Activated CD4-positive, alpha-beta T cell treated with anti-CD3 and anti-CD28 coated beads, Interleukin-2, amount 50 U/mL, for 4 hours (primary cell): Measurements from ENCODE around the gene EXOC4.
"Not testable (repeated sequence)": the region's sequence is repeated elsewhere in the genome, so short reads cannot be mapped to it uniquely, and the experiment has no call there.

Source experiments
- DNase-seq, 2 experiments: peaks; one replicate each; pipeline ENCODE4 v3.0.0-alpha.2; 2020

The EXOC4 gene

DNA sequence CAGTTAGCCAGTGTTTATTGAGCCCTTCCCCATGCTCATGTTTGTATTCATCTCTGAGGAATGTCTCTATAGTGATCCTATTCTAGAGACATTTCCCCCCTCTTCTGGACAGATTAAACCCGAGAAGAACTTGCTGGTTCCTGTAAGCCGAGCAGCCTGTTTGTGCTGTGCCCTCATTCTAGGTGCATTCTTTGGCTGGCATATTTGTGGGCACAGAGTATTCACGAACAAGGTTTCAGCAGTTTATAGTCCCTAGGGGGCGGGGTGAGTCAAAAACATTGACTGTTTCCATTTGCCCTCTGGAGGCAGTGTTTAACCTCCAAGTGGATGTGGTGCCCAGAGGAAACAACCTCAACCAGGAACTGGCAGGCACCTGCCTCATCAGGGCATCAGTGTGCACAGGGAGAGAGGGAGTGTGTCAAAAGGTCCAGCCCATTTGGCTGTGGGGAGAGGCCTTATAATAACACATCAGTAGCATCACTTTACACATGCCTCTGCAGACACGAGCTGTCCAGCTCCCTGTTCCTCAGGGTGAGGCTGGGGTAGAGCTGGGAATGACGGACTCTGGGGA is 600.9 kb downstream of the EXOC4 start:
- DNase-seq = no peak

DNA sequence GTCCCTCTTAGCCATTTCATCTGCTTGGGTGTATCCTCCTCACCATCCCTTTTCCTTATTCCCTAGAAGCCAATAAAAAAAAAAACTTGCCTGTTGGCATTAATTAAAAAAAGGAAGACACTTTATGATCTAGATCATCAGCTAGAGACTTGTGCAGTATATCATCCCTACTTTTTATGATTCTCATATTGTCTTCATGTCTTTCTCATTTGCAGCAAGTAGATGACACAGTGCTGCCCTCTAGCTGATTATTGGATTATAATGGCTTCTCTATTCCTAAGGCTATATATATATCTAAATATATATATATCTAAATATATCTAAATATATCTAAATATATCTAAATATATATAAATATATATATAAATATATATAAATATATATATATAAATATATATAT is 601.9 kb downstream of the EXOC4 start:
- no peak for DNase-seq

DNA sequence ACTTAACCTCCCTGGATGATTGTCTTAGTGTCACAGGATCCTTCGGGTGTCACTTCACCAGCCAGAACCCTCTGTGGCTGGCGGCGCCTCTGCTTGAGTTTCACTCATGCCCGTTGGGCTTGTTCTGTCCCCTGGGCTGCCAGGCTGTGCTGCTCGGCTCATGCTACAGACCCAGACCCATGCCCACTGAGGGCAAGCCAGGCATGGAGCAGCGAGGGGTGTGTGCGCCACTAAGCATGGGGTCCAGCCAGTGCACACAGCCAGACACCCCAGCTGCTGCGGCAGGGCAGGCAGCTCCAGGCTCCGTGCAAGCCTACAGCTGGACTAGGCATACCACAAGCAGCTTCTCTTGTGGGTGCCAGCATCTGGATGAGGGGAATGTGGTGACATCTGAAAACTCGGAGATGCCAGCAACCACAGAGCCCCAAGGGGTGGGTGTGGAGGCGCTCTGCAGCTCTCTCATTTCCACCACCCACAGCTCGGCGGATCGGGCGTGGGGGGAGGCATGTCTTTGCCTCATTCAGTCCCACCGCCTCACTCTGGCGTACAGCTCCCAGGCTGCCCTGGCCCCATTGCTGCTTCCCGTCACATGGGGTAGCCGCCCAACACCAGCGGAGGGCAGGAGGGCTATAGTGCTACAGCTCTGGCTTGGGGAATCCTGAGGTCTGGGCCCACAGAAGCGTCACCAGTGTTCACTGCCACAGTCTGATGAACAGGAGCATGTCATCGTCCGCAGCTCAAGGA is 604.7 kb downstream of the EXOC4 start:
- no peak for DNase-seq

DNA sequence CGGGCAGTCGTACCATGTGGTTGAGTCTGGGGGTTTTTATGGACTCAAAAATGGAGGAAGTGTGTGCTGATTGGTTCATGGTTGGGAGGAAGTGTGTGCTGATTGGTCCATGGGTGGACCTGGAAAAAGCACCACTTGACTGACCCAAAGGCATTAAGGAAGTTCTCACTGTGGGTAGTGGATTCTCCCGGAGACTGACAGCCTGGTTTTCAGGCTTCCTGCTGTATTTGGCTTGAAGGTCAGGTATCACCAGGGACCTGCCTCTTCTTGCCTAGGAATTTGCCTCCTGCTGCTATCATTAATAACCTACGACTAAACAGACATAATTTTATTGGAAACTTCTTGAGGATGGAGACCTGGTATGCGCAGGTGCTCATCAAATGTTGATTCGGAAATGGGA is 605.4 kb downstream of the EXOC4 start:
- DNase-seq = no peak

DNA sequence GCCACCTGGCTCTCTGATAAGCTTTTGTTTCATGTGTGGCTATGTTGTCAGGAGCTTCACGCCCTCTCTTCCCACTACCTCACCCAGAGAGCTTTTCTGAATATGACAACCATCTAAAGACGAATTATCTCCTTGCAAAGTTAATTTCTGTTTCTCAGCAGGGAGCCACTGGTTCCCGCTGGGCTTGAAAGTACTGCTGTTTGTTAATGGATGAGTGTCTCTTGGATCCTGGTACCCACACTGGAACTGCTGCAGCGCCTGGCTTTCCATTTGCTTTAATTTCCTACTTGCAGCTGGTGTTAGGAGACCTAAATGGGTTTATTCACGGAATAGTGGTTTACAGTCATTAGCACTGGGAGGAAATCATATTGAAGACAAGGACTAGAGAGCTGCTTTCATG is 606.4 kb downstream of the EXOC4 start:
- no peak for DNase-seq

DNA sequence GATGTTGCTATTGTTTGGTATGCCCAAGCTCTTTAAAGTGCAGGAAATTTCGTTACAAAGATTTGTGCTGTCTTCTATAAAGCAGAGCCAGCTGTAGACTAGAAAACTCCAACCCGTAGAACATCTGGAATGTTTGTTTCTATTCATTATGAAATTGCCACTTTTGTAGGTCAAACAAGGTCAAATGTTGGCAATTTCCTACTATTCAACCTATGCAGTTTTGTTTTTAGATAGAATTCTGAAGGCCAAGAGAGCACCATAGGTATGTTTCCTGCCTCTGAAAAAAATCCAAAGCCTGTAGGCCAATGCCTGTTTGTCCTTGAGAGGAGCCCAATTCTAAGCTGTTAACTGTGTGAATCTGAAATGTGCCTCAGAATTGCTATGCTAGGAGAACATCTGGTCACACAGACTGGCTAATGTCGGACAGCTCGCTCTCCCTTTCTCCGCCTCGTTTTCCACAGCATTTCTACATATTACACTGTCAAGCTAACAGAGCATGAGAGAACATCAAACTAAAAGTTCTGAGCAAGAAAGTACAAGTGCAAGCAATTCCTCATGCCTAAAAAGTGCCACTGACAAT is 607.1 kb downstream of the EXOC4 start:
- no peak for DNase-seq

DNA sequence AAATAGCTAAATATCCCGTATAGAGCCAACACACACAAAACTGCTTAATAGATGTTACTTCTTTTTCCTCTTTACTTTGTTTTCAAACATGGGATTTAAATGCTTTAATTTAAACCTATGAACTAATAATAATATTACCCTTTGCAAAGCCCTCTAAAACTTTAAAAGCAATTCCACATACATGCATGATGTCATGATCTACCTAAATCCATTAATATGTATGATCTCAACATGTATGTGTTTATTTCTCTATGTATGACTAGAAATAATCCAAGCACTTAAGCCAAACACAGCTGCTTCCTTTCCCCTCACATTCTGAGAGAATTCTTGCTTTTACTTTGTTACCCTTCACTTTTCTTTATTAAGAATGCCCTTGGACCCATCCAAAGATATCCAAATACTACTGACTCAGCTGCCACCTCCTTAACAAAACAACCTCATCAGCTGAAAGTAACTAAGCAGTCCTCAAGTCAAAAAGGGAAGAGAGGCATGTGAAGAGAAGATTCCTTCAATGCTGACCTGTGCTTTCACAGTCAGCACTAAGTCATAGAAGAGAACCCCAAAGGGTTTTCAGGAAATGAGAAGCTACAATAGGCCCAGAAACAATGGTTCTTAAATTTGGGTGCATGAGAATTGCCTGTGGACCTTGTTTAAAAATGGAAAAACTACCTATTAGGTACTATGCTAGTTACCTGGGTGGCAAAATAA is 607.9 kb downstream of the EXOC4 start:
- no peak for DNase-seq

DNA sequence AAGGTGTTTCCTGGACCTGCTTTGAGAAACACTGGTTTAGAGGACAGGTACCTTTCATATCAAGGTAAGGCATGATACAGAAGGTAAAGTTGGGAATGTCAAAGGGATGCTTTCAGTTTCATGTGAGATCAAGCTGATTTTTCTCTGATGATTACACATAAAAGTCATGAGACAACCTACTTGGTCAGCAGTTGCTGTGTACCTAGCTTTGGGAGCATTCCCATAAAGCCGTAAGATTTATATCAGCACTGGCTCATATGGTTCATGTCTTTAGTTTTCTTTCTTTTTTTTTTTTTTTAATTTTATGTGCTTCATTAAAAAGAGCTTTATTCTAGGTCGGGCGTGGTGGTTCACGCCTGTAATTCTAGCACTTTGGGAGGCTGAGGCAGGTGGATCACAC is 609.0 kb downstream of the EXOC4 start:
- DNase-seq = no peak

DNA sequence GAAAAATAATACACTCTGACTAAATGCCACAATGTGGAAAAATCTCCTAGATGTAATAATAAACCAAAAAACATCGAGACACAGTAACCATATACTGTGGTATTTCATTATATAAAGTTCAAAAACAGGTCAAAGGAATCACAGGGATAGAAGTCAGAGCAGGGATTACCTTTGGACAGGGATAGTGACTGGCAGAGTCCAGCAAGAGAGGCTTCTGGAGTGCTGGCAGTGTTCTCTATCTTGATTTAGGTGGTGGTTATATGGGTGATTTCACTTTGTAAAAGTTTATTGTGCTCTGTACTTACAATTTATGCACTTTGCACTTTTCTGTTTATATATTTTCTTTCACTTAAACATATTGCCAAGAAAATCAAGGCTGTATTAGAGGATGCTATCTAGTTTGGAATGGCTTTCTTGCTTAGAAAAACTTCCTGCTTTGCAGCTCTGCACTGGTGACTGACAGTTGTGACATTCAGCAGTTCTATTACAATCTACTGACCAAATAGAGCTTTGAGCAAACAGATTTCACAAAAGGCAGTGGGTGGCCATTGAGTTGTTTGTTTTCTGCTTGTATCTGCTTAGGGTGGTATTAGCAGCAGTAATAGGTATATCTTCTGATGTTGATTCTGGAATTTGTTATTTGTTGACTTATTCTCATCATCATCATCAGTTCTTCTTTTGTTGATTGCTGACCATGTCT is 610.6 kb downstream of the EXOC4 start:
- DNase-seq = no peak

DNA sequence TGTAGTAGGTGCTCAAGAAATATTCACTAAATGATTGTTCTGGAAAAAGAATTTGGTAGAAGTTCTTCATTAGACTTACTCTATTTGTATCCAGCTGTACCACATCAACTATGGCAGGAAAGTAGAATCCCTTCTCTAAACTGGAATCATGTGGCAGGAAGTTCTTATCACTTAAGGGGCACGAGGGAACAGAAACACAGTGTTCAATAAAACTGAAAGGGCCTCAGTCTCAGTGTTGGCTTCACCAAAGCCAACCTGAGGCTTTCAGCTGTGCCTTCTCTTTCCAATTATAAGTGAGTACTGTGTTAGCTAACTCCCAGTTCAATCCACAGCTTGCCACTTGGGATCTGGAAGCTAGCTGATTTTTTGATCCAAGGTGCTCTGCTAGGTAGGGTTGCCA is 616.7 kb downstream of the EXOC4 start:
- DNase-seq = no peak

DNA sequence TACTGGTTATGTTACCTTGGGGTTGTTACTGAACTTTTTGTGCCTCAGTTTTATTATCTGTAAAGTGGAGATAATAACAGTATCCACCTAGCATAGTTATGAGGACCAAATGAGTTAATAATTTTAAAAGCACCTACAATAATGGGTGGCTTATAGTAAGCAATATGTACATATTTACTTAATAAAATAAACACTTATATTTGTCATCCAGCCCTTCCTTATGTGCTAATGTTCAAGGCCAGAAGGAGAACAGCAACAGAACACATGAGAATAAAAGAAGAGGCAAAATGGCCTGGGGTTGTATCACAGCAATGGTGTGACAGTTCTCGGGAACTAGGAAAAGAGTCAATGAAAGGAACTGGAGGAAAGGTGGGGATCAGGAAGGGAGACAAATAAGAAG is 618.9 kb downstream of the EXOC4 start:
- no peak for DNase-seq

DNA sequence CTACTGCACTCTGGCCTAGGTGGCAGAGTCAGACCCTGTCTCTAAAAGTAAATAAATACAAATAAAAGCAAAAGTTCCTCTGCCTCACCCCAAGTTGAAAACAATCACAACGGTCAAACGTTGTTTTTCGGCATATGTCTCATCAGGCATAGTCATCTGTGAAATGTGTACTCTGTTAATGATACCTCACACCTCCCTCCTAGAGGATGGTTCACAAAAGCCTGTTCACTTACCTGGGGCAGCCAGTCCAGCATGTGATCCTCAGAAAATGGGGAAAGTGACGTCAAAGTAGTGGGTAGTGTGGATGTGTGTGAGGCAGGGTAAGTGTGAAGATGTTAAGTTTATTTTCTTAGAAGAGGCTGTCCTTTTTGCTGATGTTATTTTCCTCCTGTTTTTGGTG is 620.3 kb downstream of the EXOC4 start:
- DNase-seq = no peak

DNA sequence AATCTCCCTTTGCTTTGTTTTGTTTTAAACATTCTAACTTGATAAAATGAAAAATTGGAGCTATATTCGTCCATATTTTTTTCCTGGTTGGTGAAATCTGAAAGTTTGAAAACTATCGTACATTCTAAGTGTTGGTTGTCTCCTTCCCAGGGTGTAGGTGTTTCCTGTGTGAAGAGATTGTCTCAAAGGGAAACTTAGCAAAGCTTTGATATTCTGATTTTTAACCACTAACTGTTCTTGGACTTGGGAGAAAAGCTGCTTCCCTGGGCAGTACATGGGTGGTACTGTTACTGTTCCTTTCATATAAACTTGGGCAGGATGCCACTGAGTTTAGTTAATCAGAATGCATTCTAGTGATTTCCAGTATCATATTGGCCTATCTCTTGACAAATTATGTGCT is 620.8 kb downstream of the EXOC4 start:
- no peak for DNase-seq

DNA sequence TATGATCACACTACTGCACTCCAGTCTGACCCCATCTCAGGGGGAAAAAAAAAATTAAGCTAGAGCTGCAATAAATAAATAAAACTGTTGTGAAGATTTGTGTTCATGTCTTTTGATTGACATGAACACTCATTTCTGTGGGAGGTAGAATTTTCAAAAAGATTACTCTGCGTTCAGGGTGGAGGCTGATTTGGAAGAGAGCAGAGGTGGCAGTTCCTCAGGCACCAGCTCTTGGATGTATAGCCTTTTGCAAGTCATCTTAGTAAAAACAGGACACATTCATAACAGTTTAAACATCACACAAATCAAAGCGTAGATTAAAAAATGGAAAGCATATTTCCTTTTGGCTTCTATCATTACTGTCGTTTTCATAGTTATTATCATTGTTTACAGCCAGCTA is 630.7 kb downstream of the EXOC4 start:
- DNase-seq = no peak

DNA sequence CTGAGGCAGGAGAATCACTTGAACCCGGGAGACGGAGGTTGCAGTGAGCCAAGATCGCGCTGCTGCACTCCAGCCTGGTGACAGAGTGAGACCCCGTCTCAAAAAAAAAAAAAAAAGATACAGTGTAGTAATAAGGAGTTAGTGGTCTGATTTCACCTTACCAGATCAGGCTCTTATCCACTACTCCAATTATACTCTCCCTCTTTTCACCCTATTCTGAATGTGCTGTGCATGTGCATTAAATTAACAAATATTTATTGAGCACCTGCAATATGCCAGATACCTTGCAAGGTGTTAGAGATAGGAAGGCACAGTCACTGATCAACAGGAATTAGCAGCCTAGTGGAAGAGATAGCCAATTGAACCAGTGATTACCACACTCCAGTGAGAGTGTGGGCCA is 632.3 kb downstream of the EXOC4 start:
- no peak for DNase-seq

DNA sequence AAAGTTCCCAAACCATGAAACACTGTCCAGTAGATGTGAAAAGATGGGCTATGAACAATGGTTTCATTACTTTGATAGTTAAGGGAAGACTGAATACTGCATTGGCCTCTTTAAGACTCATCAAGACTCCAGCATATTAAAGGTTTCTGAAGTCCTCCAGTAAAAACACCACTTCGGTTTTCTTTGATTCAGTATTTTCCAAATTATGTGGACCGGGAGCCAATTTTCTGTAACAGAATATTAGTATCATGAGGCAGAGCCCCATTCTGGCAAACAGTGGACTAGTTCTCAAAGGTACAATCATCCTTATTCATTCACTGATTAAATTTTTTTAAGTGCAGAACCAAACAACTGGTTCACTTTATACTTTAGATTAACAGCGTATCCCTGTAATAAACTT is 633.2 kb downstream of the EXOC4 start:
- DNase-seq = no peak

DNA sequence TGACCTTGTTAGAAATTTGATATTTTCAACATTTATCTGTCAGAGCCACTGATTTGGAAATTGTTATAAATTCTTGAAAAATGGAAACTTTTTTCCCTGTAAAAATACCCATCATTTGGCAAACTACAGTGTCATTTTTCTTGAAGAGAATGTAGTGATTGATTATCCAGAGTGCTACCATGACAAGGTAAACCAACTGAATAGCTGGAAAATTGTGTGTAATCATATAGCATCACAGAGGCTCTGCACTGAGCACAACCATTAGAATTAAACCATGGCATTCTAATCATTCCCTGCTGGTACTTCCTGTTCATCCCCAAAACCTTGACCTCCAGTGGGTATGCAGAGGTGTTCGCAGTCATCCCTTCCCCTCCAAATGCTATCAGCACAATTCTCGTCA is 633.9 kb downstream of the EXOC4 start:
- no peak for DNase-seq

DNA sequence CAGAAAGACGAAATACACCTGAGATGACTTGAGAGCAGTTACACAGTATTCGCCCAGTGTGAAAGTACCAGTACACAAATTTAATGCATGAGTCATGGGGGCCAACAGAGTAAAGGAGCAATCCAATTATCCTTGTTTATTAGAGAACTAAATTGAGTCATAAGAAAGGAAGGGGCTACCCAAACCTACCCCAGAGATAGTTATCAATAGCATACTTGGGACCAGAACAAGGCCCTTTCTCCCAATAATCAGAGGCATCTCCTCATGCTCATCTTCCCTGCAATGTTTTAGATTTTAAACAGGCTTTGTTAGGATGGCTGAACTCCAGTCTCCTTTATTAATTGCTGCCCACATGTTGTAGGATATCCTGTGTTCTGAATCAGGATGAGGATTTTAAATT is 634.6 kb downstream of the EXOC4 start:
- DNase-seq = no peak

DNA sequence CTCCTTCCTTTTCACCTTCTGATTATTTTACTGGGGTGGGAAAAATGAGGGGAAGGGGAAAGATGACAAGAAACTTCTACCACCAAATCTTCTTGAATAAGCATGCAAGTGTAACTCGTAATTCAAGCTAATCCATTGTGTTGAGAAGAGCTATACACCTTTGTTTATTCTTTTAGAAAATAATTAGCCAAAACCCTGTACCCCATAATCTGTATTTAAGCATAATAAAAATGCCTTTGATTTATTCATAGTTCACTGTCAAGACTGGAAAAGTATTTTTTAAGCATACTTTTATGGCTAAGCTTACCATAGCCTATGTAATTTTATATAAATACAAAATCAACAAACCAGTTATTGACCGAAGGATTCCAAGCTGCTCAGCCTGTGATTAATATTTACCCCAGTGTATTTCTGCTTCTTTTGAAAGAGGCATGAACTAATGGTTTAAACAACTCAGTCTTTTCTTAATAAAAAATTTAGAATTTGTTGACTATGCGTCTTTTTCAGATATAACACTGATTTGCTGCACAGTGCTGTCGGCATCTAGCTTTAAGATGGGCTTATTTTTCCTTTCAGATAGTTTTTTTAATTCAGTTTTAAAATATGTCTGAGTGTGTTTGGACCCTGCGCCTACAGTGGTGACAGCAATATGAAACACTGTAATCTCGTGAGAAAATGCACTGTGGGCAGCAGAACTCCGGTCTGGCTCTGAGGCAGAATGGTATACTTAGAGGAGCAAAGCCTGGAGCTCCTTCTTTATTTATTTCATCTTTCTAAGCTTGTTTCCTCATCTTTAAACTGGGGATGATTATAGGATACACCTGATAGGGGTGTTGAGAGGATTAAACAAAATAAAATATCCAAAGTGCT is 635.4 kb downstream of the EXOC4 start:
- DNase-seq = no peak

DNA sequence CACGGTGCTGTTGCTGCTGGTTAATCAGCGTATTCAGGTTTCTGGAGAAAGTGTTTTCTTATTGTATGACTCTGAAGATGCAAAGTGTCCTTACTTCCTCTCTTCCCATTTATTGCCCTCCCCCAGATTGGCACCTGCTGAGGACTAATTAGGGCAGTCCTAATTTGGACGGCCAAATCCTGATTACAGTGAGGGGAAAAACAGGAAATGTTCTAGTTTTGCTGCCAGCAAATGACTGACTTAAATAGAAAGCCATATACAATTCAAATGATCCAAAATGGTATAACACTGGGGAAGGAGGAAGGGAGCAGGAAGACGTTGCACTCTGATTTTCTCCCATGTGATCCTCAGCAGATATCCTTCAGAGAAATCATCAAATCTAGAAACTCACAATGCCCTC is 651.9 kb downstream of the EXOC4 start:
- no peak for DNase-seq

DNA sequence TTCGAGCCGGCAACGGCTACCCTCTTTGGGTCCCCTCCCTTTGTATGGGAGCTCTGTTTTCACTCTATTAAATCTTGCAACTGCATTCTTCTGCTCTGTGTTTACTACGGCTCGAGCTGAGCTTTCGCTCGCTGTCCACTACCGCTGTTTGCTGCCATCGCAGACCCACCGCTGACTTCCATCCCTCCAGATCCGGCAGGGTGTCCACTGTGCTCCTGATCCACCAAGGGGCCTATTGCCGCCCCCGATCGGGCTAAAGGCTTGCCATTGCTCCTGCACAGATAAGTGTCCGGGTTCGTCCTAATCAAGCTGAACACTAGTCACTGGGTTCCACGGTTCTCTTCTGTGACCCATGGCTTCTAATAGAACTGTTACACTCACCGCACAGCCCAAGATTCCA is 653.7 kb downstream of the EXOC4 start:
- not testable (repeated sequence) for DNase-seq

DNA sequence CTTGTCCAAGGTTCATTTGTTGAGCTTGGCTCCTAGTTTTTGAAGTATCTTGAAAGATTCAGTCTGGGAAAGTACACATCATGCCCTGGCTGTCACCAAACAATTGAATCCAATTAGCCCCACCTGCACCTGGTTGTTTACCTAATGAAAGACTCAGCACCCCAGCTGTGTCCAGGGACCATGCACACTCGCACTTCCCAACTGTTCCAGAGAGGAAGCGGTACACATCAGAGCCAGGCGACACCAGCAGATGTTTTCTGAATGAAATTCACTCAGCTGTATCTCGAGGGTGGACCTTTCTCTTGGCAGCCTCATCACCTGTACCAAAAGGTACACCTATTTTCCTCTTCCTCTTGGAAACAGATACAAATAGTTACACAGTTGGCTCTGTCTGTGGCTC is 657.9 kb downstream of the EXOC4 start:
- DNase-seq = no peak

DNA sequence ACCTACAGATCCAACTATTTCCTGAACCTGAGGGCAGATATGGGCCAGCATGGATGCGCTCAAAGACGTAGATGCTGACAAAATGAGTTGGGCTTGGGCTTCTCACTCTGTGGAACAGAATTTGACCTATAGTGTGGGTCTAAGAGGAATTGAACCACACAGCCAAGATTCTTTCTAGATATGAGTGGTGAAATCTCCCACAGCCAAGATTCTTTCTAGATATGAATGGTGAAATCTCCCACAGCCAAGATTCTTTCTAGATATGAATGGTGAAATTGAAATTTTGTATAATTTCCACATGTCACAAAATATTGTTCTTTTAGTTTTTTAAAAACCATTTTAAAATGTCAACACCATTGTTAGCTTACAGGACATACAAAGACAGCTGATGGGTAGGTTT is 658.8 kb downstream of the EXOC4 start:
- DNase-seq = no peak
